ENCODE measurements around the gene WWC2.

Gene WWC2

GRCh38 chr4:183241322-183241640 lies 142.2 kb downstream of the WWC2 start:
- no peak for DNase-seq
- no peak overlapping the region for H2AFZ ChIP-seq (ENCODE audit: low read depth, low read length)
- H3K9me3 ChIP-seq (ENCODE audit: insufficient read depth, low read length, severe bottlenecking) = no peaks in the 10 kb centered on the region
- H3K27me3 ChIP-seq (ENCODE audit: insufficient read depth, low read length, poor library complexity) = no peaks in the 10 kb centered on the region
- no peaks in the 10 kb centered on the region for H4K20me1 ChIP-seq (ENCODE audit: insufficient read depth, low read length)
- TF ChIP-seq, protein P1, sequence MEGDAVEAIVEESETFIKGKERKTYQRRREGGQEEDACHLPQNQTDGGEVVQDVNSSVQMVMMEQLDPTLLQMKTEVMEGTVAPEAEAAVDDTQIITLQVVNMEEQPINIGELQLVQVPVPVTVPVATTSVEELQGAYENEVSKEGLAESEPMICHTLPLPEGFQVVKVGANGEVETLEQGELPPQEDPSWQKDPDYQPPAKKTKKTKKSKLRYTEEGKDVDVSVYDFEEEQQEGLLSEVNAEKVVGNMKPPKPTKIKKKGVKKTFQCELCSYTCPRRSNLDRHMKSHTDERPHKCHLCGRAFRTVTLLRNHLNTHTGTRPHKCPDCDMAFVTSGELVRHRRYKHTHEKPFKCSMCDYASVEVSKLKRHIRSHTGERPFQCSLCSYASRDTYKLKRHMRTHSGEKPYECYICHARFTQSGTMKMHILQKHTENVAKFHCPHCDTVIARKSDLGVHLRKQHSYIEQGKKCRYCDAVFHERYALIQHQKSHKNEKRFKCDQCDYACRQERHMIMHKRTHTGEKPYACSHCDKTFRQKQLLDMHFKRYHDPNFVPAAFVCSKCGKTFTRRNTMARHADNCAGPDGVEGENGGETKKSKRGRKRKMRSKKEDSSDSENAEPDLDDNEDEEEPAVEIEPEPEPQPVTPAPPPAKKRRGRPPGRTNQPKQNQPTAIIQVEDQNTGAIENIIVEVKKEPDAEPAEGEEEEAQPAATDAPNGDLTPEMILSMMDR (IDR thresholded peaks at IDR 0.05; ENCODE audit: borderline replicate concordance, extremely low read depth, low read length, poor library complexity, severe bottlenecking) = no peak
- TF ChIP-seq EZH2 (IDR thresholded peaks at IDR 0.05; ENCODE audit: borderline replicate concordance, low read depth, low read length, severe bottlenecking) = no peak
- no peak overlapping the region for H3K9ac ChIP-seq (ENCODE audit: low read depth, low read length)
- H3K79me2 ChIP-seq (ENCODE audit: insufficient read depth, low read length) = no peaks in the 10 kb centered on the region
- no peak overlapping the region for H3K4me3 ChIP-seq (ENCODE audit: low read depth in 1 of 2, low read length in 2 of 2)
- no peak overlapping the region for H3K4me2 ChIP-seq (ENCODE audit: insufficient read depth, low read length)
- ATAC-seq (ENCODE audit: insufficient read depth, low read depth) = no peak
- H3K36me3 ChIP-seq (ENCODE audit: insufficient read depth, low read length) = no peaks in the 10 kb centered on the region
- no peaks in the 10 kb centered on the region for H3K4me1 ChIP-seq (ENCODE audit: insufficient read depth, low read length)
- no peak overlapping the region for H3K27ac ChIP-seq (ENCODE audit: low read length)

GRCh38 chr4:183241721-183242151 lies 142.7 kb downstream of the WWC2 start:
- Histone ChIP-seq H3K27ac (ENCODE audit: low read length) (no peak overlapping the region), H3K4me1 (ENCODE audit: insufficient read depth, low read length) (no peaks in the 10 kb centered on the region), H3K27me3 (ENCODE audit: insufficient read depth, low read length, poor library complexity) (no peaks in the 10 kb centered on the region), H3K9me3 (ENCODE audit: insufficient read depth, low read length, severe bottlenecking) (no peaks in the 10 kb centered on the region), H2AFZ (ENCODE audit: low read depth, low read length) (no peak overlapping the region), H3K79me2 (ENCODE audit: insufficient read depth, low read length) (no peaks in the 10 kb centered on the region), H3K4me2 (ENCODE audit: insufficient read depth, low read length) (no peak overlapping the region), H3K36me3 (ENCODE audit: insufficient read depth, low read length) (no peaks in the 10 kb centered on the region), H3K9ac (ENCODE audit: low read depth, low read length) (no peak overlapping the region), H4K20me1 (ENCODE audit: insufficient read depth, low read length) (no peaks in the 10 kb centered on the region), H3K4me3 (ENCODE audit: low read depth in 1 of 2, low read length in 2 of 2) (no peak overlapping the region)
- ATAC-seq (ENCODE audit: insufficient read depth, low read depth) (no peak), DNase-seq (no peak)
- TF ChIP-seq EZH2 (IDR thresholded peaks at IDR 0.05; ENCODE audit: borderline replicate concordance, low read depth, low read length, severe bottlenecking) = no peak
- TF ChIP-seq, protein P1 (IDR thresholded peaks at IDR 0.05; ENCODE audit: borderline replicate concordance, extremely low read depth, low read length, poor library complexity, severe bottlenecking) = no peak

DNA sequence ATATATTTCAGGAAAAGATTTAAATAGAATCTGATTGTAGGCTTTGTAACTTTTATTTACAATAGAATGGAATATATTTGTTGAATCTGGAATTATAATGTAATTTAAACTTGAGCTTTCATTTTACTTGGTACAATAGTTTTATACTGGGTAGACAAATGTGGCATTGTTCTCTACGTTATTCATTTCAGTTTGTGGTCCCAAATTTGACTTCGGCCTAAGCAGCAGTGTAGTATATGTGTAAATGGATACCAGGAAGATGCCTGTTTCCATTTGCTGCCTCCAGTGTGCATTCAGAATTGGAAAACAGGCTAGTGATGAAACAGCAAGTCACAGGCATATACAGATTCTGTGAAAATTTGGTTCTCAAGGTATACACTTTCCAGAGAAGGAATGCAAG lies 143.2 kb downstream of the WWC2 start:
- H3K36me3 ChIP-seq (ENCODE audit: insufficient read depth, low read length) = no peaks in the 10 kb centered on the region

More for the DNA sequence above, 143.2 kb downstream of the WWC2 start:
- H3K9ac ChIP-seq (ENCODE audit: low read depth, low read length) = no peak overlapping the region
- TF ChIP-seq EZH2 (IDR thresholded peaks at IDR 0.05; ENCODE audit: borderline replicate concordance, low read depth, low read length, severe bottlenecking) = no peak
- TF ChIP-seq, protein P1 (IDR thresholded peaks at IDR 0.05; ENCODE audit: borderline replicate concordance, extremely low read depth, low read length, poor library complexity, severe bottlenecking) = no peak
- H3K79me2 ChIP-seq (ENCODE audit: insufficient read depth, low read length) = no peaks in the 10 kb centered on the region
- no peak overlapping the region for H2AFZ ChIP-seq (ENCODE audit: low read depth, low read length)
- no peaks in the 10 kb centered on the region for H4K20me1 ChIP-seq (ENCODE audit: insufficient read depth, low read length)
- H3K4me3 ChIP-seq (ENCODE audit: low read depth in 1 of 2, low read length in 2 of 2) = no peak overlapping the region
- ATAC-seq (ENCODE audit: insufficient read depth, low read depth) = no peak
- H3K4me1 ChIP-seq (ENCODE audit: insufficient read depth, low read length) = no peaks in the 10 kb centered on the region
- H3K4me2 ChIP-seq (ENCODE audit: insufficient read depth, low read length) = no peak overlapping the region
- no peak for DNase-seq
- no peaks in the 10 kb centered on the region for H3K27me3 ChIP-seq (ENCODE audit: insufficient read depth, low read length, poor library complexity)
- H3K9me3 ChIP-seq (ENCODE audit: insufficient read depth, low read length, severe bottlenecking) = no peaks in the 10 kb centered on the region
- no peak overlapping the region for H3K27ac ChIP-seq (ENCODE audit: low read length)
